Ectodermal cell (in vitro differentiated cells): ENCODE measurements around the gene UBXN7. TPM values are rescaled to one million over a fixed set of nuclear protein-coding genes. Genes with fewer than 3 reads are reported as not detected.
"Not testable (repeated sequence)": the region's sequence is repeated elsewhere in the genome, so short reads cannot be mapped to it uniquely, and the experiment has no call there.

Experiments used
- H3K27ac ChIP-seq: 2 replicates; pipeline ENCODE4 v1.7.0; 2013; ENCODE audit warnings: mild to moderate bottlenecking, low read depth, low read length; ENCODE audit not compliant: insufficient read depth, poor library complexity, severe bottlenecking
- H3K27me3 ChIP-seq: 2 replicates; pipeline ENCODE4 v1.7.0; 2013; ENCODE audit warnings: mild to moderate bottlenecking, low read length; ENCODE audit not compliant: insufficient read depth, control insufficient read depth, poor library complexity, severe bottlenecking
- H3K36me3 ChIP-seq: one replicate; pipeline ENCODE4 v1.7.0; 2013; ENCODE audit warnings: low read length; ENCODE audit not compliant: control insufficient read depth, insufficient read depth
- H3K4me1 ChIP-seq: one replicate; pipeline ENCODE4 v1.7.0; 2013; ENCODE audit warnings: low read length; ENCODE audit not compliant: control insufficient read depth, insufficient read depth
- H3K4me3 ChIP-seq: 2 replicates; pipeline ENCODE4 v1.7.0; 2013; ENCODE audit warnings: low read depth, low read length, control low read depth; ENCODE audit not compliant: insufficient read depth
- H3K9me3 ChIP-seq: 2 replicates; pipeline ENCODE4 v1.7.0; 2013; ENCODE audit warnings: mild to moderate bottlenecking, low read length, moderate library complexity; ENCODE audit not compliant: control insufficient read depth
- WGBS, 2 experiments: methylation state at CpG; one replicate each; pipeline ENCODE4 v1.1.7; 2013; ENCODE audit warnings: missing lambda C conversion rate in 2 of 2; 5-methylcytosine and 5-hydroxymethylcytosine counted together
- polyA plus RNA-seq, 4 experiments: library from polyadenylated mRNA; stranded (reverse); fragments of 50-300 nt; gene quantifications; one replicate each; pipeline ENCODE4 v1.2.3, GENCODE V29; 2013

Gene UBXN7
- 51.0 TPM for polyA plus RNA-seq (2013, experiment 1 of 4)
- 57.0 TPM for polyA plus RNA-seq (2013, experiment 2 of 4)
- polyA plus RNA-seq (2013, experiment 3 of 4), result 26.4 TPM
- 33.0 TPM for polyA plus RNA-seq (2013, experiment 4 of 4)

DNA sequence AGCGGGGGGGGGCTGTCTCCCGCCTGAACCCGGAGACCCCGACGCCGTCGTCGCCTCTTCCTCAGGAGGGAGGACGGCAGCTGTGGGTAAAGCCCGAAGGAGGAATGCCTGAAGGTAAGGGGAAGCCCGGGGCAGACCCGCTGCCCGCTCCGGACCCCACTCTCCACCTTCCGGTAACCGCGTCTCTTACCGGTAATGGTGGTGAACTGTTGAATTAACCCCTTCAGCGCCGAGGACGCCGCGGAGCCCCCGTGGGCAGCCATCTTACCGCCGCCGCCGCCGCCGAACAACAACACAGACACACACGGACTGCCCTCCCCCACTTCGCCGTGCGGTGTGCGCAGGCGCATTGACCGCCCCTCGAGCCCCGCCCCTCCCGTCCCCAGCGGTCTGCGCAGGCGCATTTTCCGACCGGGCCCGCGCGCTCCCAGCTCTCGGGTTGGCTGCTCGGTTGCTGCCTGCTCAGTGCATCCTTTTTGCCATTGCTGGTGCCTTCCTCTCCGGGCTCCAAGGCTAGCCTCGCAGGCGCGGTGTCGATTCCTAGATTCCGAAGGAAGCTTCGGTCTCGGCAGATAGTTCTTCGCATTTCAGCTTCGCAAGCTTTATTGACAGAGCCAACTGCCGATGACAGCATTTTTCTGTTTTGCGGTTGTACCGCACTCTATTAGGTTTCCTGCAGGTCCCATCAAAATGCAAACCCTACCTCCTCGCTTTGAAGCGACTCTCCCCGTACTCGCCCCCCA lies at the start of gene UBXN7:
UBXN7 (minus strand) TSS at position 291 of the 743 bp plus-strand sequence; CDS start at position 263, 28 bp downstream.
- H3K36me3 ChIP-seq, result peaks cover 7% of the 10 kb centered on the region
- 0% methylated on average over 67 of the region's 67 CpGs for WGBS, 2 experiments
- peak within 1 kb of the TSS; percentile 98 for H3K4me3 ChIP-seq
- no peaks in the 10 kb centered on the region for H3K27me3 ChIP-seq
- H3K4me1 ChIP-seq, result no peaks in the 10 kb centered on the region
- H3K27ac ChIP-seq, result peak within 1 kb of the TSS; percentile 89
- H3K9me3 ChIP-seq, result no peaks in the 10 kb centered on the region

DNA sequence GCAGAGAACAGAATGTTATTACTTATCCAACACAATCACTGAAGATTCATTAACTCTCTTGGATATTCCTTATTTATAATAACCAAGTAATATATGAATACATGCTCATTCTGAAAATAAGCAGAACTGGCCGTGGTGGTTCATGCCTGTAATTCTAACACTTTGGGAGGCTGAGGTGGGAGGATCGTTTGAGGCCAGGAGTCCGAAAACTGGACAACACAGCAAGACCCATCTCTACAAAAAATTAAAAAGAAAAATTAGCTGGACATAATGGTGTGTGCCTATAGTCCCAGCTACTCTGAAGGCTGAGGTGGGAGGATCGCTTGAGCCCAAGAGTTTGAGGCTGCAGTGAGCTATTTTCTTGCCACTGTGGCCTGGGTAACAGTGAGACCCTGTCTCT lies 45.5 kb upstream of the UBXN7 start:
- Histone ChIP-seq H3K36me3 (peaks cover 45% of the 10 kb centered on the region), H3K4me3 (no peak overlapping the region), H3K4me1 (no peaks in the 10 kb centered on the region), H3K27me3 (no peaks in the 10 kb centered on the region), H3K27ac (no peak overlapping the region), H3K9me3 (no peaks in the 10 kb centered on the region)
- WGBS, 2 experiments, result 98 to 99% methylated on average over 4 of the region's 4 CpGs

DNA sequence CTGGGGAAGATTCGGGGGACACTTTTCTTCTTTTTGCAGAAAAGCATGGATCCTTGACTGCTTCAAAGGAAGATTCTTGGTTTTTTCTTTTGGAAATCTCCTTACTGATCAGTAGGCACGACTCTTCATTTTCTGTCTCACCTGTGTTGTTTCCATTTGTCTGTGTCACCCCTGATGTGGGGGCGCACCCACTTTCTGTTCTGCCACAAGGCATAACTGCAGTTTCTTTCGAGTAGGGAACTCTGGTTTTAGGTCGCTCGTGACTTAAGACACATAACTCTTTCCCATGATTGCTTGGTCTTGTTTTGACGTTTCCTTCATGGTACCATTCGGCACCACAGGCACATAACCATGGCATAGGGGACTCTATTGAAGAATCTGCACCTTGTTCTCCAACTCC lies 40.1 kb upstream of the UBXN7 start:
- Histone ChIP-seq H3K36me3 (peaks cover 42% of the 10 kb centered on the region), H3K9me3 (no peaks in the 10 kb centered on the region), H3K27me3 (no peaks in the 10 kb centered on the region), H3K4me3 (no peak overlapping the region), H3K27ac (no peak overlapping the region), H3K4me1 (no peaks in the 10 kb centered on the region)
- WGBS, 2 experiments, result 95 to 96% methylated on average over 8 of the region's 8 CpGs

DNA sequence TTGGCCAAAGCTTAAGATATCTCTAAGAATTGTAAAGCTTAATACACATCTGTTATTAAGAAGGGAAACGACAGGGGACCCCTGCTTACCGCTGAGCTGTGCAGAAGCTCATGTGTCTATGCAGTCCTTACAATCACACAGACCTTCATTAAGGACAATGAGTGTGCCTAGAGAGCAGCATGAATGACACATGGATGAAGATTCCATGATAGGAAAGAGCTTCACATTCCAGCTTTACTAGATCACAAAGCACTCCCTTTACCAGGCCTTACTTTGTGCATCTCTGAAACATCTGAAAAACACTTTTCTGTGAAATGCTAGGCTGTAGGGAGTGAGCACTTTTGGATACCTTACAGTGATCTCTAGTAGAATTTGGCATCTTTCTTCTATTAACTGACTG lies 39.3 kb upstream of the UBXN7 start:
- Histone ChIP-seq H3K4me1 (no peaks in the 10 kb centered on the region), H3K9me3 (no peaks in the 10 kb centered on the region), H3K4me3 (no peak overlapping the region), H3K27ac (no peak overlapping the region), H3K36me3 (peaks cover 42% of the 10 kb centered on the region), H3K27me3 (no peaks in the 10 kb centered on the region)
- WGBS, 2 experiments, result 93 to 100% methylated on average over 2 of the region's 2 CpGs

DNA sequence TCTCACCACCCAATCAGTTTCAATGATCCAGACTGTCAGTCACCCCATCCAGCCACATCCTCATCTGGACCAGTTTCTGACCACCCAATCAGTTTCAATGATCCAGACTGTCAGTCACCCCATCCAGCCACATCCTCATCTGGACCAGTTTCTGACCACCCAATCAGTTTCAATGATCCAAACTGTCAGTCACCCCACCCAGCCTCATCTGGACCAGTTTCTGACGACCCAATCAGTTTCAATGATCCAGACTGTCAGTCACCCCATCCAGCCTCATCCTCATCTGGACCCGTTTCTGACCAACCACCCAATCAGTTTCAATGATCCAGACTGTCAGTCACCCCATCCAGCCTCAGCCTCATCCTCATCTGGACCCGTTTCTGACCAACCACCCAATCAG lies 38.0 kb upstream of the UBXN7 start:
- not testable (repeated sequence) for H3K27ac ChIP-seq, H3K4me1 ChIP-seq, H3K4me3 ChIP-seq, H3K27me3 ChIP-seq, H3K9me3 ChIP-seq
- WGBS, 2 experiments, result 95 to 97% methylated on average over 3 of the region's 3 CpGs
- H3K36me3 ChIP-seq, result peaks cover 36% of the 10 kb centered on the region

GRCh38 chr3:196463804-196464203 lies 31.6 kb upstream of the UBXN7 start:
- H3K27ac ChIP-seq, result no peak overlapping the region
- WGBS, 2 experiments, result 96 to 98% methylated on average over 3 of the region's 3 CpGs
- H3K27me3 ChIP-seq, result no peaks in the 10 kb centered on the region
- no peaks in the 10 kb centered on the region for H3K9me3 ChIP-seq
- H3K4me1 ChIP-seq, result no peaks in the 10 kb centered on the region
- H3K4me3 ChIP-seq, result no peak overlapping the region
- H3K36me3 ChIP-seq, result no peaks in the 10 kb centered on the region

- Histone ChIP-seq H3K4me3 (no peak overlapping the region), H3K27me3 (no peaks in the 10 kb centered on the region), H3K36me3 (no peaks in the 10 kb centered on the region), H3K9me3 (no peaks in the 10 kb centered on the region), H3K27ac (no peak overlapping the region), H3K4me1 (no peaks in the 10 kb centered on the region)
- WGBS, 2 experiments, result 91 to 93% methylated on average over 2 of the region's 2 CpGs
Measured at GRCh38 chr3:196463478-196463756, 31.2 kb upstream of the UBXN7 start.

- H3K9me3 ChIP-seq, H3K36me3 ChIP-seq: not testable (repeated sequence)
- WGBS, 2 experiments, result 94 to 97% methylated on average over 1 of the region's 1 CpG
Measured at GRCh38 chr3:196462680-196463477, 30.7 kb upstream of the UBXN7 start.

GRCh38 chr3:196458063-196458462 lies 25.8 kb upstream of the UBXN7 start:
- WGBS, 2 experiments, result 96 to 97% methylated on average over 2 to 3 of the region's 4 CpGs
- no peaks in the 10 kb centered on the region for H3K27me3 ChIP-seq
- H3K9me3 ChIP-seq, result no peaks in the 10 kb centered on the region

More at GRCh38 chr3:196462680-196463477, 30.7 kb upstream of the UBXN7 start:
- not testable (repeated sequence) for H3K27me3 ChIP-seq, H3K27ac ChIP-seq, H3K4me3 ChIP-seq, H3K4me1 ChIP-seq

DNA sequence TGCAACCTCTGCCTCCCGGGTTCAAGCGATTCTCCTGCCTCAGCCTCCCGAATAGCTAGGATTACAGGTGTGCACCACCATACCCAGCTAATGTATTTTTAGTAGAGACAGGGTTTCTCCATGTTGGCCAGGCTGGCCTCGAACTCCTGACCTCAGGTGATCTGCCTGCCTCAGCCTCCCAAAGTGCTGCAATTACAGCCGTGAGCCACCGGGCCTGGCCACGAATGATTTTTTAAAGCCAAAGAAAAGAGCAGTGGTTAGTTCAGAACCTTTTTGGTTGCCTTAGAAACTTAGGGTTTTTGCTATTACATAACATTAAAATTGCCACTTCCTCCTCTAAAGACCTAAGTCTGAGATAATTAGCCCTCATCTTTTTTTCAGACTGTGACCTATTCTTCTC lies 25.2 kb upstream of the UBXN7 start:
- not testable (repeated sequence) for H3K4me3 ChIP-seq, H3K9me3 ChIP-seq, H3K4me1 ChIP-seq, H3K27ac ChIP-seq, H3K36me3 ChIP-seq, H3K27me3 ChIP-seq
- WGBS, 2 experiments, result 83 to 88% methylated on average over 7 of the region's 7 CpGs

More at GRCh38 chr3:196458063-196458462, 25.8 kb upstream of the UBXN7 start:
- Histone ChIP-seq H3K27ac (no peak overlapping the region), H3K4me3 (no peak overlapping the region), H3K4me1 (no peaks in the 10 kb centered on the region), H3K36me3 (no peaks in the 10 kb centered on the region)
